NCI-H1417 treated with DMSO at 0.1 percent for 48 hours (cell line): ENCODE results near the gene CUX1.
A peak's percentile ranks its signal among the peaks of the same experiment; 100 is the strongest.
"Not testable (repeated sequence)": the region's sequence is repeated elsewhere in the genome, so short reads cannot be mapped to it uniquely, and the experiment has no call there.

ENCODE experiments used
- DNase-seq: peaks from one replicate; lab custom pipeline; 2025; lab: John Stamatoyannopoulos, UW

CUX1 gene

DNA sequence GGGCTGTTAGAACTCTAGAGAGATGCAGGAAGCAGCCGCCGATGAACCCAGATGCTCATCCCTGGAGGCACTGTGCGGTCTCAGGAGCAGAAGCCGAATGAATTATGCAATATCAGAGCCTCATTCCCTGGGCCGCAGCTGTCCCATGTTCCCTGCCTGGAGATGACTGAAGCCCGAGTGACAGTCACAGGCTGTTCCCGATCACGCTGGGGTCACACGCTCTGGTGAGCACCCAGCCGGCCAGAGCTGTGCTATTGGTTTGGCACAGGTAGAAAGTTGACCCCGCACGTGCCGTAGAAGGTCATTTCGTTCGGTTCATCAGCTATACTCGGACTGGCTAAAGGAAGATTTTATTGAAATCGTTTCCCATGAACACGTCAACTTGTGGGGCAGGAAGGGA is 328.7 kb downstream of the CUX1 start:
- no peak for DNase-seq

DNA sequence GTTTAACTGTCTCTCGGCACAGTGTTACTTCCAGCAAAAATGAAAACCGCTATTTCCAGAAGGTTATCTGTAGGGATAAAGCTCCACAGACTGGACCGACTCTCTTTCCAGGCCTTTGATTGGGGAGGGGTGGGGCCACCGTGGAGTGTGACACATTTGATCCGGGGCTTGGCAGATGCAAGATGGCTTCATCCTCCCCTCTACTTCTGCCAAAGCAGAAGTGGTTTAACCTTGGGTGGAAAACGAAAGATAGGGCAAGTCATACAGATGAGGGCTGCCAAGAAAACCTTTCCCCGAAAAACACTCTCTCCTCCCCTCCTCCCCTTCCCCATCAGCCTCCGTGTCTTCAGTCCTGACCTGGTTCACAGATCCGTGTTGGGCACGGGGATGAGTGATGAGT is 329.6 kb downstream of the CUX1 start:
- no peak for DNase-seq

DNA sequence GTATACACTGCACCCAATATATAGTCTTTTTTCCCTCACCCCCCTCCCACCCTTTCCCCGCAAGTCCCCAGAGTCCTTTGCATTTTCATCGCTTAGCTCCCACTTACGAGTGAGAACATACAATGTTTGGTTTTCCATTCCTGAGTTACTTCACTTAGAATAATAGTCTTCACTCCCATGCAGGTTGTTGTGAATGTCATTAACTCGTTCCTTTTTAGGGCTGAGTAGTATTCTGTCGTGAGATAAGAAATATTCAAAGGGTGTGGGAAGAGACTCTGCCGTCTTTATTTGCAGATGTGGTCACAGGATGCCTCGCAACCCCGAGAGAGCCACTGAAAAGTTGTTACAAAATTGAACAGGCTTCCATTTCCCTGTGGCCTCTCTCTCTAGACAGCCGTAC is 331.4 kb downstream of the CUX1 start:
- no peak for DNase-seq

DNA sequence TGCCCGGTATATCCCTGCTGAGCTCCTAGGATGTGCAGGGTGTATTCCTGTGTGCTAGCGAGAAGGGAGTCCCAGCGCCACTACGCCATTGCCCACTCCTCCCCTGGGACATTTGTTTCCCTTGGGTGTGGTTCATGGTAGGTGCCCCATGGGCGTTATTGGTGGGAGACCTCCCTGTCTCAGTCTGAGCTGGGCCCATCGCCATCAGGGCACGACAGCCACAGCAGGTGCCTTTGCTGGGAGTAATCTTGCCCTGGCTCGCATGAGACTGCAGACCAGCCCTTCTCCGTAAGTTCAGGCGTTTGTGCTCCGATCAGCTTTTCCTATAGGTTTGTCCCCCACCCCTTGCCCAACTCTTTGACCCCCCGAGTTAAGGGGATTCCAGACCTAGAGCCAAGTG is 332.0 kb downstream of the CUX1 start:
- no peak for DNase-seq

DNA sequence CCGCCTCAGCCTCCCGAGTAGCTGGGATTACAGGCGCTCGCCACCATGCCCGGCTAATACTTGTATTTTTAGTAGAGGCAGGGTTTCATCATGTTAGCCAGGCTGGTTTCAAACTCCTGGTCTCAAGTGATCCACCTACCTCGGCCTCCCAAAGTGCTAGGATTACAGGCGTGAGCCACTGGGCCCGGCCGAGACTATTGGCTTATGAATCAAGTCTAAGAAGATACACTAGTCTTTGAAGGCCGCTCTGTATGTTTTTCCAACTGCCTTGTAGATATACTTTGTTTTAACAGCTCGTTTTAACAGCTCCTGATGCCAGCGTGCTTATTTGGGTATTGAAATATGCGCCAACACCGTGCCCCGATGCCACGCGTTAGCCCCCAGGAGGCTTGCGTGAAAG is 332.8 kb downstream of the CUX1 start:
- no peak for DNase-seq

DNA sequence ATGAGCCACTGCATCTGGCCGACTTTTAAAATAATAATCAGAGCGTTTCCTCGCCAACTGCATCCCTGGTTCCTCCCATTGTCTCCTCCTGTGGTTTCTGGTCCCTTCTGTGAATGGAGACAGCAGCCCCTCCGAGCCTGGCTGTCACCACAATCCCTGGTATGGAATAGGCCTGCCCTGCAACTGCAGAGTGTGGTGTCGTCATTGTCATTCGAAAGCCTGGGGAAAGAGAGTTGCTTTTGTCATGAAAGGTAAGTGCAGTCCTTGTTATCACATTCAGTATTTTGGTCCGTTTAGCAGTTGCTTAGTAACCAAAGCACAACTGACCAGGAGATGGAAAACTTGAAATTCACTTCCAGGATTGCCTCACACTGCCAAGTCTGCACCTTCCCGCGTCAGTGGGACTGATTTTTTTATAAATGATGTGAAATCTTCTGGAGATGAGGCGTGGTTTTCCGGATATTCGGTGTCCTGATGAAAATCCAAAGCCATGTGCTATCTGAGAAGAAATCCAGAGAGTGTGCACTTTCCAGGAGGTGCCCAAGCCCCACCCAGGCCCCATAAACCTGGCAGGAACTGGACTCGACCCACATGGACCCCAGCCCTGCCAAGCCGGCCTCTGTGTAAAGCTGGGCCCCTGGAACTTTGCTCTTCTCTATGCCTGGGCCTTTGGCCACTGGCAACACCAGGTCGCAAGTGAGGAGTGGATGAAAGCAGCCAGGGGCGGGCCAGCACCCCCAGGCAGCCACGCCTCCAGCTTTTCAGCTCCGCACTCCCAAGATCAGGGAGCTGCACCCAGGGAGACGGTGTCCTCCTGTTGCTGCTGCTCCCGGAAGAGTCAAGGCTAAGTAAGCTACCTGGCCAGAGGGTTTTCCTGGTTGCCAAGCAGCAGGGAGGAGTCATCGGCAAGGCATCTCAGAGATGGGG is 335.5 kb downstream of the CUX1 start:
- DNase-seq, result no peak

DNA sequence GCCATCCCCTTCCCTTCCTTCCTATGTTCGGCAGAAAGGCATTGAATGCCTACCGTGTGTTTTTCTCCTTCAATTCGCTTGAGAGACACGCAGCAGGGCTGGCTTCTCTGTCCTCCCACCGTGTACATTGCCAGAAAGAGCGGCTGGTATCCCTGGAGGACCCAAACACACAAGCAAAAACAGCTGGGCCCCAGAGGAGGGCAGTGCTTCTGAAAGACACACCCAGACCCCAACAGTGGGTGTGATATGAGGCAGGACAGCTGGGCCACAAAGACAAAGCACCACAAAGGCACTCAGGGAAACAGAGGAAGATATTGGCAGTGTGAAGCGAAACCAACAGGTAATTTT is 336.1 kb downstream of the CUX1 start:
- no peak for DNase-seq

DNA sequence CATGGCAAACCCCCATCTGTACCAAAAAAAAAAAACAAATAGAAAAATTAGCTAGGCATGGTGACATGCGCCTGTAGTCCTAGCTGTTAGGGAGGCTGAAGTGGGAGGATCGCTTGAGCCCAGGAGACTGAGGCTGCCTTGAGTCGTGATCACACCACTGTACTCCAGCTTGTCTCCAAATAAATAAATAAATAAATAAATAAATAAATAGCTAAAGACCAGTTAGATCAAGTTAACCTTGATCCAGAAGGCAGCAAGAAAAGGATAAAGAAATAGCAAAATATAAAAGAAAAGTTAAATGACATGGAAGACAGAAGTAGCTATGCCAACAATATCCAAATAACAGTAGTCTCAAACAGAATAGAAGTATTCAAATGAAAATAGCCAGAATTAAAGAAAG is 337.0 kb downstream of the CUX1 start:
- no peak for DNase-seq

DNA sequence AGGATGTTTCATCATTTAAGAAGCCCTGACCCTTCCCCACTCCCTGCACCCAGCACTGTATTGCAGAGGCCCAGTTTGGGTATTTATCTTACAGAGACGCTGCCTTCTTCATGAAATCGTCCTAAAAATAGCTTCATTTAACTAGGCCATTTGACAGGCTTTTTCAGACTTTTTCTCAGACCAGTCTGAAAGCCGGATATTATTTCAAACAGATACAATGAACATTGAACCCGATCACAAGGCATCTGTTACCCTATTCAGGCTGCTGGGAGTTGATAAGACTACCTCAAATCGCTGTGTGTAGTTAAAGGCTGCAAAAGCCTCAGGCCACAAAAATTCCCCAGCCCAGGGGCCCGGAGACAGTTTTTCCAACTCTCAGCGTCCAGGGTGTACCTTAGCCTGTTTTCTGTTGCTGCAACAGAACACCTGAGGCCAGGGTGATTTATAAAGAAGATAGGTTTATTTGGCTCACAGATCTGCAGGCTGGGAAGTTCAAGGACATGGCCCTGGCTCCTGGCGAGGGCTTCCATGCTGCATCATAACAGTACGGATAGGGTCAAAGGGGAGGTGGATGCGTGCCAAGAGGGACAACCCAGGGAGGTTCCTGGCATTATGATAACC is 338.5 kb downstream of the CUX1 start:
- no peak for DNase-seq

DNA sequence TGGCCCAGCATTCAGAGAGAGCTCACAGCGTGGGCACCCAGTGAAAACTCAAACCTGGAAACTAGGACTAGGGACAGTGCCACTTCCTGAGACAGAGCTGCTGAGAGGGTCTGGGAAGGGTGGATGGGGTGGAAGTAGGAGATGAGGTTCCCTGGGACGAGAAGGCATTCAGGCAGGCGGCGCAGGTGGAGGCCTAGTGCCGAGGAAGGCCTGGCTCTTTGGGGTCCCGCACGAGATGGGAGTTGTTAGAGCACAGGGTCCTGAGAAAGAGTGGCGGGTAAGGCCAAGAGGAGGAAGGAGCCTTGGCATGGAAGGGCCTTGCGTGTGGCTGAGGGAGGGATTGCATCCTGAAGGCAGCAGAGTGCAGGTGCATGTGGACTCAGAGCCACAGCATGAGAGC is 339.4 kb downstream of the CUX1 start:
- no peak for DNase-seq

DNA sequence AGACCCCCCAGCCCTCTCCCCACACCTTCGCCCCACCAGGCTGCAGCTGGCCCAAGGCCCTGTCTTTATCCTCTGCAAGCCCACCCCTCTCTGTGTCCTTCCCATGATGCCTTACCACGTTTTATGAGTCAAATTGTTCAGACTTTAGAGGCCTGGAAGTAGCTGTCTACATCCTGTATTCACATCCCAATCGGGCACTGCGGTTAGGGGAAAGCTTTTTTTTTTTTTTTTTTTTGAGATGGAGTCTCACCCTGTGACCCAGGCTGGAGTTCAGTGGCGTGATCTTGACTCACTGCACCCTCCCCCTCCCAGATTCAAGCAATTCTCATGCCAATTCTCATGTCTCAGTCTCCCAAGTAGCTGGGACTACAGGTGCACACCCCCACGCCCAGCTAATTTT is 347.7 kb downstream of the CUX1 start:
- DNase-seq, result no peak

DNA sequence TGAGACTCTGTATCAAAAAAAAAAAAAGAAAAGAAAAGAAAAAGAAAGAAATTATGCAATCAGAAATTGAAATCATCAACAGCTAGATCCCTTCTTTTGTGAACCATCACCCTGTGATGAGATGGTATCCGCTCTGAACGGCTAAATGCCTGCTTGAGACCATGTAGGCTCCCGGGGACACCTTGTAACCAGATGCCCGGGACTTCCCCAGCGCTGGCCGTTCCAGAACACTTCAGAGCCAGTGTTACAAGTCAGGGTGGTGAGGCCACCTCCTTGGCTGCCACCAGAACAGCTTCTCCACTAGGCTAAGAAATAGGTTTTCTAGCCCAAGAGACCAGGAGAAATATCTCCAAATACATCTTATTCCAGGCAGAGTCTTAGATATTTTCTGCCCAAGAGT is 349.8 kb downstream of the CUX1 start:
- DNase-seq, result no peak

DNA sequence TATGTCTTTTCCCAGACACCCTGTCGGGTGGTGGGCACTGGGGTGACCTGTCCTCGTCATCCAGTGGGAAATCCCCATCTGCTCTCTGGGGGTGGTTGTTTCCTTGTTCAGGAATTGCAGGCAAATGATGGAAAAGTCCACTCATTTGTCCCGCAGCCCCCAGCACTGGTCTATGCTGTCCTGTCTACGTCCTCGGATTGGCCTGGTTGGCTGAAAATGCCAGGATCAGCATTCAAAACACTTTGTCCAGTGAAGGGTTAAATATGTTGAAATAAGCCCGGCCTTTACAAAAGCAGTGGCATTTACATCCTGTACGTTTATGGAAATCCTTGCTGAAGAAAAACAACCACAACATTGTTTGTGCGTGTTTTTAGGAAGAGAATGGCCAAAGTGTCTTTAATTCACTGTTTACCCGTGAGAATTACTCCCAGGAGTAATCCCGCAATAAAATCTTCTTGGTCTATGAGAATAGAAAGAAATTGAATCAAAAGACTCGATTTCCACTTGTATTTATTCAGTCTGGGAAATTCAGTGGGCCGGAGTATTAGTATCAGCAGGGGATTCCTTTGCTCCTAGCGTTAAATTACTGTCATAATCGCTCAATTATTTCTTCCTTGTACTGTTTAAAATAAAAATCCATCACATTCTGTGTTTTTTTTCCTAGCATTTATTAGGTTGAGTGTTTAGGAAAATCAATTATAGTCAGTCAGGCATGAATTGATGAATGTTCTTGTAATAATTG is 352.4 kb downstream of the CUX1 start:
- peak; percentile 27 for DNase-seq

DNA sequence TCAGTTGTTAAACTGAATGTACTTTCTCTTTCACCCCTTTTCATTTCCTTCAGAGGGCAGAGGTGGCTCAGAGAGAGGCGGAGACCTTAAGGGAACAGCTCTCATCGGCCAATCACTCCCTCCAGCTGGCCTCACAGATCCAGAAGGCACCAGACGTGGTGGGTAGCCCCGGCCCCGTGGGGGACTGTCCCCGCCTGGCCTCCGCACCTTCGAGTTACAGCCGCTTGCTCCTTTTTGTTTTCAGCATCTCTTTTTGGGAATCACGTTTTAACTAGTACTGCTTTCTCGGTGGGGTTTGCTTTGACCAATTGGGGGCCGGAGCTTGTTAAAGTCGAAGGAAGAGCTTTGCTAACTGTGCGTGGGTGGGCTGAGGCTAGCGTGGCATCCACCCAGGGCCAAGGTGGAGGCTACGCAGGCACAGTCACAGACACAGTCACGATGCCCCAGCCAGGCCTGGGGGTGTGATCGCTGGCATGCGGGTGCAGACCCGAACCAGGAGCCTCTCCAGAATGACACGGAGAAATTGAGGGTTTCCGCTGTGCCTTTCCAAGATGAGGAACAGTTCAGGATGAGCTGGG is 353.1 kb downstream of the CUX1 start:
- no peak for DNase-seq

DNA sequence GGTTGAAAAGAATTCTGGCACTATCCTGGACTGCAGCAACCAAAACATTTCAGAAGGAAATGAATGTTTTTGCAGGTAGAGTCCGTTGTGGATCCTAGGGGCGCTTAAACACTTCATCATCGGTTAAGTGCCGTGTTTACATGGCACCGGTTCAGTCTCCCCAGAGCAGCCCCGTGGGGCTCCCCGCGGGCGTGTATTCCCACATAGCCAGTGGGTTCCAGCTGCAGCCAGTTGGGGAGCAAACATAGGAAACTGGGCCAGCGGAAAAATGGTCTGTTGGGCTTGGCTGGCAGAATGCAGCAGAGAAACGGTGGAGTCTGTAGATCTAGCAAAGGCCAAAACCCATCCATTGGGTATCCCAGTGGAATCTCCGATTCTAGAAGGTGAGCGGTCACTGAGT is 356.2 kb downstream of the CUX1 start:
- DNase-seq, result no peak

DNA sequence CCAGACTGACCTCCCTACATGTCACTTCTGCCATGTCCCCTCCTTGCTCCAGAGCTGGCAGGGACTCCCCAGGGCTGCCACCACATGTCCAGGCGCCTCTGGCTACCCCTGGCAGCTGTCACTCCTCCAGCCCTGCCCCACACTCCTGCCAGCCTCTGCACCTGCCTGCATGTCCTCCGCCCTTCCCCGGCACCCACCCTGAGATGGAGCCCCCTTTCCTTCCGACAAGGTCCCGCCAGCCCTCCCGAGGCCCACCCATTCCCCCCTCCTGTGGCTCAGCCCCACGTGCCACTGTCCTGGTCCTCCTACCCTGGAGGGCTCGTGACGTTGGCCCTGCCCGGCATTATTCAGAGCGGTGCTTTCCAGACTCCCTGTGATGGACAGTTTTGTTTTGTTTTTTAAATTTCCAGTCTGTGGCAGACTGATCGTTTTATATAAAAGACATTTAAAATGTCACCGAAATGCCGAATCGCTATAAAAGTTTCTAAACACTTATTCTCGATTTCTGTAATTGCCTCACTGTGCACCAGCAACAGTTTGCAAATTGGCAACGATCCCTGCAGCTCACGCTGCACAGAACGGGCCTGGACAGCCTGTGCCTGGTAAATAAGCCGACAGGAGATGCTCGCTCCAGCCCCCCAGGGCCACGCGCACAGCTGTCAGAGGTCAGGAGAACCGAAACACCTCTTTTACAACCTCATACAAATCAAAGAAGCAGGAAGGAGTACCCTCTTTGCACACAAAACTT is 358.2 kb downstream of the CUX1 start:
- DNase-seq, result no peak

DNA sequence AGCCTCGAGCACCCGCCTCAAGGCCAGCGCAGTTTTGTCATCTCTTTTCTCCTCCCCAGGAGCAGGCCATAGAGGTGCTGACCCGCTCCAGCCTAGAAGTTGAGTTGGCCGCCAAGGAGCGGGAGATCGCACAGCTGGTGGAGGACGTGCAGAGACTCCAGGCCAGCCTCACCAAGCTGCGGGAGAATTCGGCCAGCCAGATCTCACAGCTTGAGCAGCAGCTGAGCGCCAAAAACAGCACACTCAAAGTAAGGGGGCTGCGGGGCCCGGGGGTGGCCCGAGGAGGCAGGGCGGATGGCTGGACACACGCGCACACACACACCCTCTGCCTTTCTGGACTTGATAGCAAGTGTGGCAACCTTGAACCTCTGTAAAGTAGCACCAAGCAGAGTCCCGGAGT is 361.0 kb downstream of the CUX1 start:
- no peak for DNase-seq

DNA sequence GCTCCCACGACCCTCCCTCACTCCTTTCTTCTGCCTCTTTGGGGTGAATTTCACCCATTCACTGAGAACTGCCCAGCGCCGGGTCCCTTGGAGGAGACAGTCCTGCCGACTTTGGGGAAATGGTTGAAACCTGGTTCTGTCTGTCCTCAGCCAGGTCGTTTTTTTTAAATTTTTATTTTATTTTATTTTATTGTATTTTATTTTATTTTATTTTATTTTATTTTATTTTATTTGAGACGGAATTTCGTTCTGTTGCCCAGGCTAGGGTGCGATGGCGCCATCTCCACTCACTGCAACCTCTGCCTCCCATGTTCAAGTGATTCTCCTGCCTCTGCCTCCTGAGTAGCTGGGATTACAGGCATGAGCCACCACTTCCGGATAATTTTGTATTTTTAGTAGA is 363.3 kb downstream of the CUX1 start:
- no peak for DNase-seq

DNA sequence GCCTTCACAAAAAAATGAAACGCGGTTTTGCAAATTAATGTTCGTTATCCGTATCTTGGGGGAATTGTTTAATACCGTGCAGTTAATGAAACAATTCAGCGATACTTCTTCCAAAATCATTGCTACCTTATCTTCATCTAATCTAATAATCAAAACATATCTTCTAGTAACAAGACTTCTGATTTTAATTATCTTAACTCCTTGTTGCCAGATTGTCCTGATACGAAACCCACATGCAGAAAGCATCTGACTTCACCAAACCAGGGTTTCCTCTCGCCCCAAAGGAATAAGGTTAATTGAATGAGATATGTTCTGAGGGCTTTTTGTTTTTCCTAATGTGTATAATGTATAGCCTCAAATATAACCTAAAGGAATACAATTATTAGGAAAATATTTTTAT is 364.1 kb downstream of the CUX1 start:
- no peak for DNase-seq

DNA sequence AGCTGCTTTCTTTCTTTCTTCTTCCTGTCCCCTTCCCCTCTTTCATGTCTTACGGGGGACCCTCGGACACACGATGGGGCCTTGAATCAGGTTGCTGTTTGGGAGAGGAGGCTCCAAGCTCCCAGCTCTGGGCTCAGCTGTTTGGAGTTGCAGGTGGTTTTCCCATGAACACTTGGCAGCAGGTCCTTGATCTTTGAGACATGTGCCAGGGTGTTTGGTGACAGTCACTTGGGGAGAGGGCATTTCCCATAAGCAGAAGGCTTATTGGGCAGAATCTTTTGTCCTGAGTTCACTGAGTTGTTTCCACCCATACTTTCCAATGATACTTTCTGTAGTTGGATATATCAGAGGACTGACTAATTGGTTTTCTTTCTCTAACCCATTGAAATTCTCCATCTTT is 364.6 kb downstream of the CUX1 start:
- no peak for DNase-seq

DNA sequence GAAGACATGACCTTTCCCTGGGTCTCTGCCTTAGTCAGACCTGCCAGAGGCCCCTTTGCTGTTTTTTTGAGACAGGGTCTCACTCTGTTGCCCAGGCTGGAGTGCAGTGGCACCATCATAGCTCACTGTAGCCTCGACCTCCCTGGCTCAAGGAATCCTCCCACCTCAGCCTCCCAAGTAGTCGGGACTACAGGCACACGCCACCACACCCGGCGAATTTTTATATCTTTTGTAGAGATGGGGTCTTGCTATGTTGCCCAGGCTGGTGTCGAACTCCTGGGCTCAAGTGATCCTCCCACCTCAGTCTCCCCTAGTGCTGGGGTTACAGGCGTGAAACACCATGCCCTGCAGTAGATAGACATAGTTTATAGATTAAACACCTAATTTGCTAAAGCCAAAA is 366.4 kb downstream of the CUX1 start:
- DNase-seq, result not testable (repeated sequence)

DNA sequence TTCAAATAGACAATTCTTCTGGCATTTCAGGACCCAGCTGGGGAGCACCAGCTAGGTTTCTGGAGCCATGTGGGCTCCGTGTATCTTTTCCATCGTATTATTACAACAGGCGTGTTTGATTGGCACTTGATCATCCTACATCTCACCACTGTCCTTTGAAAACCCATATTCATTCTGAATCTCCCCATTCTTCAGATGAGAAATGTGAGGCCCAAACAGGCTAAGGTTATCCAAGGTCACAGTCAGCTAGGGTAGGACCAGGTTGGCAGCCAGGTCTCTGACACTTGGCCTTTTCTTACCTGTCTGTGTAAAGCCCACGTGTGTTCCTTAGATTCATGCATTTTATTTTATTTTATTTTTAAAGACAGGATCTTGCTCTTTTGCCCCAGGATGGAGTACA is 366.9 kb downstream of the CUX1 start:
- no peak for DNase-seq
